ENCODE measurements around the gene PRKAG2.

- TF ChIP-seq CREB1 (CRISPR knock-in tag; IDR thresholded peaks at IDR 0.05; ENCODE audit: low read depth) = no peak
- TF ChIP-seq CTCF (conservative IDR thresholded peaks at IDR 0.05; ENCODE audit: low read depth in 2 of 2) = no peak
These were observed 219.7 kb downstream of the PRKAG2 start for GRCh38 chr7:151657173-151657572.
